DOHH2 (cell line): ENCODE data around the gene ARHGAP22.

Experiments
- H3F3A ChIP-seq: fragments of 200-600 bp; sonication (generic), shearing (Covaris generic); 2 replicates; pipeline ENCODE4 v1.6.0; 2016; ENCODE audit warnings: antibody characterized with exemption, mild to moderate bottlenecking; ENCODE audit not compliant: control insufficient read depth, insufficient read depth
- H3K27ac ChIP-seq: fragments of 200-600 bp; sonication (generic); 2 replicates; pipeline ENCODE4 v1.5.1; 2014; ENCODE audit warnings: low read depth, mild to moderate bottlenecking, low read length, moderate library complexity
- H3K27me3 ChIP-seq: fragments of 200-600 bp; sonication (generic); 2 replicates; pipeline ENCODE4 v1.6.1; 2014; ENCODE audit warnings: mild to moderate bottlenecking, low read length, mixed read lengths; ENCODE audit not compliant: control insufficient read depth
- H3K36me3 ChIP-seq: fragments of 200-600 bp; sonication (generic); 2 replicates; pipeline ENCODE4 v1.6.1; 2014; ENCODE audit warnings: mild to moderate bottlenecking, low read length, moderate library complexity, mixed read lengths; ENCODE audit not compliant: control insufficient read depth
- H3K4me1 ChIP-seq: fragments of 200-600 bp; sonication (generic); 2 replicates; pipeline ENCODE4 v1.6.1; 2014; ENCODE audit warnings: mild to moderate bottlenecking, low read length, mixed read lengths; ENCODE audit not compliant: control insufficient read depth
- H3K4me2 ChIP-seq: fragments of 200-600 bp; sonication (generic); 2 replicates; pipeline ENCODE4 v1.6.0; 2014; ENCODE audit warnings: mild to moderate bottlenecking, low read length, moderate library complexity
- H3K4me3 ChIP-seq: fragments of 200-600 bp; sonication (generic); 2 replicates; pipeline ENCODE4 v1.5.1; 2014; ENCODE audit warnings: mild to moderate bottlenecking, low read length, mixed read lengths
- H3K79me2 ChIP-seq: fragments of 200-600 bp; sonication (generic); 2 replicates; pipeline ENCODE4 v1.6.1; 2014; ENCODE audit warnings: mild to moderate bottlenecking, low read length, mixed read lengths; ENCODE audit not compliant: control insufficient read depth
- H3K9me2 ChIP-seq: fragments of 200-600 bp; sonication (generic); replicated peaks from 2 replicates; pipeline ENCODE4 v1.6.1; 2014; ENCODE audit warnings: mild to moderate bottlenecking, low read length, mixed read lengths; ENCODE audit not compliant: control insufficient read depth
- H3K9me3 ChIP-seq: fragments of 200-600 bp; sonication (generic); 2 replicates; pipeline ENCODE4 v1.6.1; 2014; ENCODE audit warnings: antibody characterized with exemption, low read length, mixed read lengths; ENCODE audit not compliant: control insufficient read depth, insufficient read depth
- H4K20me1 ChIP-seq: fragments of 200-600 bp; sonication (generic); 2 replicates; pipeline ENCODE4 v1.6.0; 2014; ENCODE audit warnings: low read depth, mild to moderate bottlenecking, antibody characterized with exemption, low read length, moderate library complexity; ENCODE audit not compliant: control insufficient read depth, insufficient read depth
- EZH2phosphoT487 ChIP-seq: fragments of 200-600 bp; sonication (generic); IDR thresholded peaks from 2 replicates; pipeline ENCODE4 v1.6.1; 2017; ENCODE audit warnings: borderline replicate concordance, mild to moderate bottlenecking, antibody characterized with exemption, low read length, moderate library complexity, mixed read lengths
- TF ChIP-seq, protein P1 (sequence below): fragments of 200-600 bp; sonication (generic); IDR thresholded peaks from one replicate; pipeline ENCODE4 v1.5.1; 2014; ENCODE audit warnings: antibody characterized with exemption, mild to moderate bottlenecking, low read depth, low read length; ENCODE audit not compliant: poor library complexity, severe bottlenecking

Gene ARHGAP22

DNA sequence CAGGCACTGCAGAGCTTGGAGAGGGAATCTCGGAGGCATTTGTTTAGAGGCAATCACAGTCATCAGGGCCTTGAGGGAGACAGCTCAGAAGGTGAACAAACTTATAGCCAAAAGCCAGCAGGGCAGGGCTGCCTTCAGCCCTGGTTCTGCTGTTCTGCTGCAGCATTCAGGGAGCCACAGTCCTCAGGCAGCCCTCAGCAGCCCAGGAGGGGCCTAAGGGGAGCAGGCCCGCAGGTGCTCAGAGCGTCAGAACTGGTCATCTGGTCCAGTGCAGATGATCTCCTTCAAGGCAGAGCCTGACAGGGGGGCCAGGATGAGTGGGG is 84.7 kb downstream of the ARHGAP22 start:
- H3K4me3 ChIP-seq = no peak overlapping the region
- peaks cover 22% of the 10 kb centered on the region for H3K27me3 ChIP-seq
- H3K27ac ChIP-seq = no peak overlapping the region
- no peaks in the 10 kb centered on the region for H3K36me3 ChIP-seq
- no peaks in the 10 kb centered on the region for H3K9me2 ChIP-seq
- no peak overlapping the region for H3K4me2 ChIP-seq
- H3K4me1 ChIP-seq = no peaks in the 10 kb centered on the region
- H3F3A ChIP-seq = no peaks in the 10 kb centered on the region
- no peaks in the 10 kb centered on the region; the same call in 1 of the 2 replicates for H3K9me3 ChIP-seq
- no peaks in the 10 kb centered on the region for H4K20me1 ChIP-seq
- H3K79me2 ChIP-seq = no peaks in the 10 kb centered on the region
- no peak for TF ChIP-seq EZH2phosphoT487
- TF ChIP-seq, protein P1, sequence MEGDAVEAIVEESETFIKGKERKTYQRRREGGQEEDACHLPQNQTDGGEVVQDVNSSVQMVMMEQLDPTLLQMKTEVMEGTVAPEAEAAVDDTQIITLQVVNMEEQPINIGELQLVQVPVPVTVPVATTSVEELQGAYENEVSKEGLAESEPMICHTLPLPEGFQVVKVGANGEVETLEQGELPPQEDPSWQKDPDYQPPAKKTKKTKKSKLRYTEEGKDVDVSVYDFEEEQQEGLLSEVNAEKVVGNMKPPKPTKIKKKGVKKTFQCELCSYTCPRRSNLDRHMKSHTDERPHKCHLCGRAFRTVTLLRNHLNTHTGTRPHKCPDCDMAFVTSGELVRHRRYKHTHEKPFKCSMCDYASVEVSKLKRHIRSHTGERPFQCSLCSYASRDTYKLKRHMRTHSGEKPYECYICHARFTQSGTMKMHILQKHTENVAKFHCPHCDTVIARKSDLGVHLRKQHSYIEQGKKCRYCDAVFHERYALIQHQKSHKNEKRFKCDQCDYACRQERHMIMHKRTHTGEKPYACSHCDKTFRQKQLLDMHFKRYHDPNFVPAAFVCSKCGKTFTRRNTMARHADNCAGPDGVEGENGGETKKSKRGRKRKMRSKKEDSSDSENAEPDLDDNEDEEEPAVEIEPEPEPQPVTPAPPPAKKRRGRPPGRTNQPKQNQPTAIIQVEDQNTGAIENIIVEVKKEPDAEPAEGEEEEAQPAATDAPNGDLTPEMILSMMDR = no peak

DNA sequence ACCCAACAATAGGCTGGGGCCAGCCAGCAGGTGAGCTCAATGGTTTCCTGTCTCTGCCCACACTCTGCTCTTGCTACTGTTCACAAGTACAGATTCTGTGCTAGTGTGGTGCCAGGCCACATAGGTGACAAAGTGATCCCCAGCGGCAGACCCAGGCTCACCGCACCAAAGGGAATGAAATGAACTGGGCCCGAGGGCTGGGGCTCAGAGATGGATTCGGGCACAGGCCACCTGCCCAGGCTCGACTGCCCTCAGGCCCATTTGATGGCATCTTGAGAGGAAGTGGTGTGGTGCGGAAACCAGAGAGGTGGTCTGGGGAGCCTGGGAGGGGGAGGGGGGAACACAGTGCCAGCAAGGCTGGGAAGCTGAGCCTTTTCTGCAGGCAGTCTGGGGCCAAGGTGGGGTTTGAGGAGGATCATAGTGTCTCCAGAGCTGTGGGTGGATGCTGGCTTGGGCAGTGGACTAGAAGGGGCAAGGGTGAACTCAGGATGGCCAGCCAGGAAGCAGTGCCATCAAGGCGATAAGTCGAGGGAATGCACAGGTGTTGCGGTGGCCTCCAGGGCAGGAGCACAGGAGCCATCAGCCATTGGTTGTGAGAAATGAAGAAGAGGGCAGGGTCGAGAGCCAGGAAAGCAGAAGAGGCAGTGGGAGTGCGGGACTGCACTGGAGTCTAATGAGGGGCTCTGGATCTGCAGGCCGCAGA is 85.2 kb downstream of the ARHGAP22 start:
- Histone ChIP-seq H3K27ac (no peak overlapping the region), H3K27me3 (peaks cover 22% of the 10 kb centered on the region), H3K79me2 (no peaks in the 10 kb centered on the region), H3K4me3 (no peak overlapping the region), H3F3A (no peaks in the 10 kb centered on the region), H3K9me2 (no peaks in the 10 kb centered on the region), H3K4me2 (no peak overlapping the region), H3K4me1 (no peaks in the 10 kb centered on the region), H4K20me1 (no peaks in the 10 kb centered on the region), H3K9me3 (no peaks in the 10 kb centered on the region; the same call in none of the 2 replicates), H3K36me3 (no peaks in the 10 kb centered on the region)
- no peak for TF ChIP-seq EZH2phosphoT487
- TF ChIP-seq, protein P1 = no peak

DNA sequence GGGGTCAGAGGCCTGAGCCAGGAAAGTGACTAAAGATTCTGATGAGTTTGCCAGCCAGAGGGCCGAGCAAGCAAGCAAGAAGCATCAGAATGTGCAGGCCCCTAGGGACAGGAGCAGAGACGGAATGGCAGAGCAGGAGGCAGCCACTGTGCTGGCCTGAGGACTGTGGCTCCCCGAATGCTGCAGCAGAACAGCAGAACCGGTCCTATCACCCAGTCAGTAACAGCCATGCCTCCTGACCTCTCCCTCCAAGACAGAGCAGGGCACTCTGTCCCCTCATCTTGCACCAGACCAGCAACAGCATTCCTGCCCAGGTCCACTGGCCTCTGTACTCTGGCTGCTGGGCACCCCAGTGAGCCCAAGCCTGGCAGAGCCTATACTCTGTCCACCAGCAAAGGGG is 85.9 kb downstream of the ARHGAP22 start:
- H3K36me3 ChIP-seq = no peaks in the 10 kb centered on the region
- no peaks in the 10 kb centered on the region for H3F3A ChIP-seq
- peaks cover 22% of the 10 kb centered on the region for H3K27me3 ChIP-seq
- TF ChIP-seq, protein P1 = no peak
- TF ChIP-seq EZH2phosphoT487 = no peak
- no peaks in the 10 kb centered on the region for H4K20me1 ChIP-seq
- no peaks in the 10 kb centered on the region for H3K4me1 ChIP-seq
- H3K4me2 ChIP-seq = no peak overlapping the region
- H3K27ac ChIP-seq = no peak overlapping the region
- H3K79me2 ChIP-seq = no peaks in the 10 kb centered on the region
- H3K9me2 ChIP-seq = no peaks in the 10 kb centered on the region
- H3K9me3 ChIP-seq = no peaks in the 10 kb centered on the region; the same call in none of the 2 replicates
- H3K4me3 ChIP-seq = no peak overlapping the region
